Gastrocnemius medialis (tissue), 4 donors: ENCODE measurements around the gene TOP3A.

Source experiments
- POLR2A ChIP-seq, 2 donors: fragments of 450-650 bp; IDR thresholded peaks; one replicate each; pipeline ENCODE4 v1.6.1; 2017; ENCODE audit warnings: antibody characterized with exemption in 2 of 2, mild to moderate bottlenecking in 2 of 2, moderate library complexity in 2 of 2
- TF ChIP-seq, protein P1 (sequence below), 5 experiments: fragments of 450-650 bp in 3 of 5; fragments of 200-600 bp in 2 of 5; sonication (generic) in 2 of 5; IDR thresholded peaks in 4 of 5; conservative IDR thresholded peaks in 1 of 5; 1 replicate in 4 of 5; 2 replicates in 1 of 5; pipeline ENCODE4 v1.5.1; 2016 to 2019; ENCODE audit warnings: antibody characterized with exemption in 5 of 5, mild to moderate bottlenecking in 3 of 5, moderate library complexity in 3 of 5

DNA sequence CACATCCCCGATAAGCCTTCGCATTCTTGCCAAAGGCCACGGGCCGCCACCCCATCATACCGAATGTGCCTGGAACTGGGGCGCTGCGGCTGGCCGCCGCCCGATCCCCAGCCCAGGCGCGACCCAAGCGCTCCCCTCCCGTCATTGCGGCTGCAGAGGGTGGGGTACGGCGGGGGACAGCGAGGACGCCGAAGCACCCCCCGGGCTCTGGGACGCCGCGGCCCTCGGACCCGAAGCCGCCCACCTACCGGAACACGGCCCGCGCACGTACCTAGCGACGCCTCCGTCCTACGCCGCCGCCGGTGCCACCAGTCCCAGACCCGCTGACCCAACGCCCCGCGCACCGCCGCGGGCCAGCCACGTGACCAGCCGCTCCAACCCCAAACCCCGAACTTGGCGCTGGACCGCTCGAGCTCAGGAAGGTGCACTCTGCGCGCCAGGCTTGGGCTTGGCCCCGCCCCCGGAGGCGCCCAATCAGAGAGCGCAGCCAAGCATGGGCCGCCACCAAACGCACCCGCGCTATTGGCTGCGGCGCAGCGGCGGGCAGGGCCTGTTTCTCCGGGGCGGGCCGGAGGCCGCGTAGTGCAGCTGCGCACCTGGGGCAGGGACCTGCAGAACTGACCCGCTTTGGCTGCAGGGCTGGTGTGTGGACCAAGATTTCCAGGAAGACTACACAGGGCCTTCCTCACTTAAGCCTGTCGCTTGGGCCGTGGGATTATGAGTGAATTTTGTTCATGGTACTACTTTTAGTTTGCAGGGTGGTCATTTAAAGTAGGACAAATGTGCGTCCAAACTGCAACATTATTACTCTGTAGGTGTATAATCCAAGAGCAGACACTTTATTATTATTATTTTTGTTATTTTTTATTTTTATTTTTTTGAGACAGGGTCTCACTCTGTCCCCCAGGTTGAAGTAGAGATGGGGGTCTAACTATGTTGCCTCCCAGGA, 48.6 kb upstream of the TOP3A start, which contains the start of gene SHMT1:
- TF ChIP-seq, protein P1, sequence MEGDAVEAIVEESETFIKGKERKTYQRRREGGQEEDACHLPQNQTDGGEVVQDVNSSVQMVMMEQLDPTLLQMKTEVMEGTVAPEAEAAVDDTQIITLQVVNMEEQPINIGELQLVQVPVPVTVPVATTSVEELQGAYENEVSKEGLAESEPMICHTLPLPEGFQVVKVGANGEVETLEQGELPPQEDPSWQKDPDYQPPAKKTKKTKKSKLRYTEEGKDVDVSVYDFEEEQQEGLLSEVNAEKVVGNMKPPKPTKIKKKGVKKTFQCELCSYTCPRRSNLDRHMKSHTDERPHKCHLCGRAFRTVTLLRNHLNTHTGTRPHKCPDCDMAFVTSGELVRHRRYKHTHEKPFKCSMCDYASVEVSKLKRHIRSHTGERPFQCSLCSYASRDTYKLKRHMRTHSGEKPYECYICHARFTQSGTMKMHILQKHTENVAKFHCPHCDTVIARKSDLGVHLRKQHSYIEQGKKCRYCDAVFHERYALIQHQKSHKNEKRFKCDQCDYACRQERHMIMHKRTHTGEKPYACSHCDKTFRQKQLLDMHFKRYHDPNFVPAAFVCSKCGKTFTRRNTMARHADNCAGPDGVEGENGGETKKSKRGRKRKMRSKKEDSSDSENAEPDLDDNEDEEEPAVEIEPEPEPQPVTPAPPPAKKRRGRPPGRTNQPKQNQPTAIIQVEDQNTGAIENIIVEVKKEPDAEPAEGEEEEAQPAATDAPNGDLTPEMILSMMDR (IDR thresholded peaks at IDR 0.05 in 4 of 5, conservative IDR thresholded peaks at IDR 0.05 in 1 of 5), result no peak
- TF ChIP-seq POLR2A (IDR thresholded peaks at IDR 0.05), result peak; percentile 64 to 71
